Measurements from ENCODE around the gene MRPL53.

MRPL53 gene

GRCh38 chr2:74429487-74430451 lies 42.7 kb downstream of the MRPL53 start:
- in situ Hi-C loops (cut with MboI; ENCODE audit: low sequenced_read_pairs) = no loop called here

DNA sequence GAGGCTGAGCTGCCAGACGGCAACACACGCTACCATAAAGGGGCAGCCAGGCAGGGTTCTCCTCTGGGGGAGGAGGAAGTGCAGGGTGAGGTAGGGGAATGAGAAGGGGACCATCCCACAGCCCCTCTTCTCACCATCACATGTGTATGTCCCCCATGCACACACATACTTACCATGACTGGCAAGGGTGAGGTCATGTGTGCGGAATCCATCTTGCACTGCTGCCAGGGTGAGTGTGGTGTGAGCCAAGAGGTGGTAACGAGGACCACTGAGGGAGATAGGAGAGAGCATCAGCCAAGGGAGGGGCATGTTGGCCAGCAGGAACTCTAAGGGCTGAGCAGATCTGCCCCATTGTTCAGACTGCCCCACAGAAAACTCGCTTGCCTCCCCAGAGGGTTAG lies 43.8 kb downstream of the MRPL53 start:
- in situ Hi-C loops (cut with MboI; ENCODE audit: low sequenced_read_pairs) = no loop called here

DNA sequence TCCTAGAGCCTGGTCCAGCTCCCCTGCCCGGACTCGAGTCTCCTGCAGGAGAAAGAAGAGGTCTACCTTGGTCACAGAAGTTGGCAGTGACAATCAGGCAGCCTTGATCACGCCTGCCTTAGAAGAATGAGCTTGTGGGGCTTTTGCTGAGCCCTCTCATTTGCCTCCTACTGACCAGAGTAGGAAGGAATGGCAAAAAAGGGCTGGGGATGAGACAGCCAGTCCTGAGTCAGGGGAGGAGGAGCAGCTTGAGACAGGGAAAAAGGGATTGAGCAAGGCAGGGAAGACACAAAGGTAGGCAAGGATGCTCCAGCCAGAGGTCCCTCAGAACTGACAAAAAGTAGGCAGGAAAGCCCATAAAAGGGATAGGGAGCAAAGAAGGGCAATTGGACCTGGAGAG lies 44.9 kb downstream of the MRPL53 start:
- in situ Hi-C loops (cut with MboI; ENCODE audit: low sequenced_read_pairs) = no loop called here

DNA sequence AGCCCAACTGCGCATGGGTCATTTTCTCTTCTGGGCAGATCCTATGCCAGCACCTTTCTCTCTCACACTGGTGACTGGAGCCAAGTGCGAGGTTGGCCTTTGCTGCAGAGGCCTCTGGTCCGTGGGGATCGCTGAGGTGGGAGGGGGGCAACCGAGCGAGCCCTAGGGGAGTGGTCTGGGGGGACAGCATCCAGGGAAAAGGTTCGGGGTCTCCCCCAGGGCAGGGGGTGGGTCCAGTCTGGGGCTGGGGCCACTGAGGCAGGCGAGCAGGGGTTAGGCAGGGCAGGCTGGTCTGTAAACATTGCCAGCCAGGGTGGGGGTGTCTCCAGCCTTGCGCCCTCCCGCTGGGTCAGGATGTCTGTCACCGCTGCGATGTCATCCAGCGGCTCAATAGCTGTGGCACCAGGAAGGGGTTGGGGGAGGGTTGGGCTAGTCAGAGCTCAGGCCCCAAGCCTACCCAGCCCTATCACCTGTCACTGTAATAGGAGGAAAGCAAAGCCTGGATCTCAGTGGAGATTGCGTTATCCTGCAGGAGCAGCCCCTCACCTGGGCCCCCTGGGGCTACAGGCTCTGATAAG lies 46.2 kb downstream of the MRPL53 start:
- in situ Hi-C loops (cut with MboI; ENCODE audit: low sequenced_read_pairs) = no loop called here

DNA sequence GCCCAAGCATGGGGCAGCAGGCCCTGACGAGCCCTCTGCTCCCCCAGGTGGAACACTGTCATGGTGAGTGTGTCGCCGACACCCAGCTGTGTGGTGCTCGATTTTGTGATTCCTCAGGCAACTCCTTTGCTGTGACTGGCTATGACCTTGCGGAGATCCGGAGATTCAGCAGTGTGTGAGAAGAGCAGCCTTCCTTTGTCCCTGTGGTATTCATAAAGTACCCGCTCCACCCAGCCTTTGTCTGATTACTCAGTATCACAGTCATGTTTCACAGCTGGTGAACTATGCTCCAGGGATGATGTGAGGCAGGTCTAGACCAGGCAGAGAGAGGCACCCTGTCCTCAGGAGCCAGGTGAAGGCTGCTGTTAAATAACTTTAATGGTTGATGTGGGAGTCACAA lies 47.0 kb downstream of the MRPL53 start:
- in situ Hi-C loops (cut with MboI; ENCODE audit: low sequenced_read_pairs) = no loop called here

GRCh38 chr2:74424995-74425406 lies 47.5 kb downstream of the MRPL53 start:
- in situ Hi-C loops (cut with MboI; ENCODE audit: low sequenced_read_pairs) = no loop called here

DNA sequence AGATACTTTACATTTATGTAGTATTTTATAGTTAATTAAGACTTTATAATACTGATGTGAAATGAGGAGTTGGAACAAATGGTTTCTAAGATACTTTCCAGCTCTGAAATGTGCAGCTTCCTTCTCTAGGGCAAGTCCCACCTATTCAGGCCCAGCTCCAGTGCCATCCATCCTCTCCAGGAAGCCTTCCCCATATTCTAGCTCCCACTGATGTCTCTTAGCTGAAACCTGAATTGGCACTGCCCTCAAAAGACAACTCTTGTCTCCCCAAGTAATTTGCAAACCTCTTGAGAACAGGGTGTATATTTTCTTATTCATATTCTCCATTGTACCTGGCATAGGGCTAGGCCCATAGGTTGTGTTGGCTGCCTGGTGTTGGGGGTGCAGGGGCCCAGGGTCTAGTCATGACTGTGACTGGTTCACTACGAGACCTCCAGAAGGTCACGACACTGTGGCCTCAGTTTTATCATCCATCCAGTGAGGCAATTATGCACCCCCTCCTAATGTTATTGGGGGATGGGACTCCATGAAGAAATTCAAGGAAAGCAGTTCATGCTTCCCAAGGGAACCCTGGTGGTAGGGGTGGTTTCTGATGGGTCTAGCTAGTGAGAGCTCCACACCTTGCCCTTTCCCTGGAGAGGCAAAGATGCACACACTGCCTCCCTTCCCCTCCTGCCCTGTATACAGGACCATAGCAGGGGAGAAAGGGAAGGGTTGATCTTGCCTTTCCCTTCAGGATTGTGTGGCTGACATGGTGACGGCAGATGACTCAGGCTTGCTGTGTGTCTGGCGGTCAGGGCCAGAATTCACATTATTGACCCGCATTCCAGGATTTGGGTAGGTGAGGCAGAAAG lies 48.1 kb downstream of the MRPL53 start:
- in situ Hi-C loops (cut with MboI; ENCODE audit: low sequenced_read_pairs) = no loop called here

GRCh38 chr2:74423231-74424095 lies 49.0 kb downstream of the MRPL53 start:
- in situ Hi-C loops (cut with MboI; ENCODE audit: low sequenced_read_pairs) = no loop called here

Data from HL-60/S4 treated with retinoic acid at 250 ng/mL for 4 days and 3 days (cell line).